Measurements from ENCODE around the gene TOR1B. TPM values are rescaled to one million over a fixed set of nuclear protein-coding genes. Genes with fewer than 3 reads are reported as not detected.
A peak's percentile ranks its signal among the peaks of the same experiment; 100 is the strongest.
"Not testable (repeated sequence)": the region's sequence is repeated elsewhere in the genome, so short reads cannot be mapped to it uniquely, and the experiment has no call there.

Gene TOR1B
- polyA plus RNA-seq, 1 donor from 2014 or later = 20.8 TPM

DNA sequence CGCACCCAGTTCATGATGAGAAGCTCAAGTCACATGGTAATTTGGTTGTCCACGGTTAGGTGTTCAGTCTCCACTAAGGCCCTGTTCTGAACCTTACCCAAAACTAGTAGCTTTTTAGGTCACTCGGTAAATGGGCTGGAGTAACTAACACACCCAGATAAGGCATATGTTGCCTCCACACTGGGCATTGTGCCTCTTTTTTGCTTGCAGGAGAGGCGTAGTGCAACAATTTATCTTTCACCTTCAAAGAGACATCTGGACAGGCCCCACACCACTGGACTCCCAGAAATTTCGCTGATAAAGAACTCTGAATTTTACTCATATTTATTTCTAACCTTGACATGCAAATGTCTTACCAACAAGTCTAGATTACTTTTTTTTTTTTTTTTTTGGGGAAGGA is 33.3 kb upstream of the TOR1B start:
- no peaks in the 10 kb centered on the region for H3K9me3 Mint-ChIP-seq
- no peaks in the 10 kb centered on the region for H3K4me1 Mint-ChIP-seq
- H3K27me3 Mint-ChIP-seq = peaks cover 6% of the 10 kb centered on the region
- H3K27ac Mint-ChIP-seq = no peak overlapping the region
- peaks cover 1% of the 10 kb centered on the region for H3K36me3 Mint-ChIP-seq
- no peak overlapping the region for H3K4me3 Mint-ChIP-seq

DNA sequence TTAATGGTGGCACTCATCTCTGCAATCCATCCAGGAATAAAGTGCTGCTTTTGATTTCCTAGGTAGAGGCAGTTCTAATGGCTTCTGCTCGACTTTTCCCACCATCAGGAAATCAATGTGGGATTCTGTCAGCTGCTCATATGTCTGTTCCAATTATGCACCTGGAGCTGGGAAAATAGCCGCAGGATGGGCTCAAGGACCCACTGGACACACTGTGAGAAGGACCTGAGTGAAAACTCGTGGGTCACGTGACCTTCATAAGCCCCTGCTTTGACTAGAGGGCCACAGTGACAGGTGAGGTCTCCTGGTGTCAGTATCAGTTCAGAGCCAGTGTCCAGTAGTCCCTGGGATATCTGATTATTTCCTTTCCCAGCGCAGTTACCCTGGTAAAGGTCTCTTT is 32.2 kb upstream of the TOR1B start:
- no peaks in the 10 kb centered on the region for H3K9me3 Mint-ChIP-seq
- no peaks in the 10 kb centered on the region for H3K4me1 Mint-ChIP-seq
- H3K27me3 Mint-ChIP-seq = peaks cover 10% of the 10 kb centered on the region
- H3K36me3 Mint-ChIP-seq = peaks cover 1% of the 10 kb centered on the region
- H3K4me3 Mint-ChIP-seq = no peak overlapping the region
- peak overlapping the region in 1 of 3 donors; percentile 75 for H3K27ac Mint-ChIP-seq

DNA sequence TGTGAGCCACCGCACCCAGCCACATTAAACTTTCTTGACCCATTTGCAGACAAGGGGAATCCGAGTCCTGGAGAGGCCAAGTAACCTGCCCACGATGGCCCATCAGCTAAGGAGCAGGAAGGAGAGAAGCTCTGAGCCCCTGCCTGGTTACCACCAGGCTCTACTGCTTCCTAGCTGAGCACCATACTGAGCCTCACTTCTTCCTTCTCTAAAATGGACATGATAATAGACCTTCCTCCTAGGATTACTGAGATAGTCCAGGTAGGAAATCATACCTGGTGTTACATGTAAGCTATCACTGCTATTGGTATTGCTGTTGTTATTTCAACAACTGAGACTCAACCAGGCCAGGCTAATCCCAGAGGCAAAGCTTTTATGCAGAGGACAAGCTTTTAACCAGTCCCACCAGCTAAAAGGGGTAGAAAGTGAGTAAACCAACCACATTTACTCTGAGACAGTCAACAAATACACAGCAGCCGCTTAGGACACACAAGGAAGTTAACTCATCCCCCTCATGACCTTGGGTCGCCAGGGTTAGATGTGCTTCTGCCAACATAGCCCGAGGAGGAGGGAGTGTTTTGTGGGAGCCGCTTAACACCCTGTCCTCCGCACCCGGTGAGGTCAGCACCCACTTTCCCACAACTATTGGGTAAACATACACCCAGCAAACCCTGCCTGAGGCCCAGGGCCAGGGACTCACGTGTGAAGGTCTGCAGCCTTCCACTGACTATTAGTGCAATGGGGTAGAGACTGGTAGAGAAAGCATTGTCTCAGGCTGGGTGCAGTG is 29.5 kb upstream of the TOR1B start:
- no peak overlapping the region for H3K4me3 Mint-ChIP-seq
- H3K36me3 Mint-ChIP-seq = no peaks in the 10 kb centered on the region
- peaks cover 21% of the 10 kb centered on the region for H3K27me3 Mint-ChIP-seq

DNA sequence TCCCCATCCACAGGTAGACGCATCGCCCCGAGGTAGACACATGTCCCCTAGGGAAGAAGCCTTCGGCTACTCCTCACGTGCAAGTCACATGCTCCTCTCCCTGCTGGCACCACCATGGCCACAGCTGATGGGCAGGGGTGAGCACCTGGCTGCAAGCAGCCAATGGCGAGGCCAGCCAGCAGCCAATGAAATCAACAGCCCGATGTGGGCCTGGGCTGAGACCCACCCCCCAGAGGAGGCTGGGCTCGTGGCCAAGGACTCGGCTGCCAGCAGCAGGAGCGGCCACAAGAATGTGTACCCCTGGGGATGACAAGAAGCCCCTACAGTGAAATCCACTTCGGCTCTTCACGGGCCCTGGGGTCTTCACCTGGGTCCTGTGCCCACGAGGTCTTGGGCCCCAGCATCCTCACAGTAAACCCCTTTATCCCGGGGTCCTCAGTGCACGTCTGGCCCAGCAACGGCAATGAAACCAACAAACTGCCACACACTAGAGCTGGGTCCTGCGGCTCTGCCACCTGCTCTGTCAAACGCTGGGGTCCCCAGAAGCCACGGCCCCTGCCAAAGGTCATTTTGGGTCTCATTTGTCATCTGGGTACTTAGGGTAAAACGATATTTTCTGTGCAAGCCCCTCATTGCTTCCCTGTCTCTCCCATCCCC is 28.1 kb upstream of the TOR1B start:
- H3K9me3 Mint-ChIP-seq = no peaks in the 10 kb centered on the region
- no peak overlapping the region for H3K27ac Mint-ChIP-seq
- peaks cover 0 to 2% (median 0%) of the 10 kb centered on the region in 3 donors for H3K4me1 Mint-ChIP-seq
- H3K4me3 Mint-ChIP-seq = peak overlapping the region in 1 of 4 donors; percentile 22
- no peaks in the 10 kb centered on the region for H3K36me3 Mint-ChIP-seq
- H3K27me3 Mint-ChIP-seq = peaks cover 21% of the 10 kb centered on the region

More for the DNA sequence above, 29.5 kb upstream of the TOR1B start:
- H3K4me1 Mint-ChIP-seq = peaks cover 0 to 2% (median 0%) of the 10 kb centered on the region in 3 donors
- H3K27ac Mint-ChIP-seq = no peak overlapping the region
- no peaks in the 10 kb centered on the region for H3K9me3 Mint-ChIP-seq

DNA sequence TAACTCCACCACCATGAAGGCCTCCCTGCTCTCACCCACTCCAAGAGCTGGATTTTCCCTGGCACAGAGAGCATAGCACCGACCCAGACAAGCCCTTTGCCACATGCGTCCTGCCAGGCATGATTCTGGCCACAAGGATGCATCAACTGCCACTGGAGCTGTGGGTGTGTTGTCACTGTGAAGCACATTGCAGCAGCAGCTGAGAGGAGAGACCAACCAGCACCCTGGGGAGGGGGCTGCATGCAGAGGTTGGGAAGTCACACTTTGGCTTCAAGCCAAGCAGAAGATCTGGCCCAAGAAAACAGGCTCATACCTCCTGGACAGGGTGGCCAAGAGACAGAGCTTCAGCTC is 27.6 kb upstream of the TOR1B start:
- Mint-ChIP-seq H3K27me3 (peaks cover 21% of the 10 kb centered on the region), H3K4me1 (peaks cover 0 to 2% (median 0%) of the 10 kb centered on the region in 3 donors), H3K36me3 (no peaks in the 10 kb centered on the region), H3K27ac (no peak overlapping the region), H3K4me3 (peak overlapping the region in 1 of 4 donors; percentile 22), H3K9me3 (no peaks in the 10 kb centered on the region)

DNA sequence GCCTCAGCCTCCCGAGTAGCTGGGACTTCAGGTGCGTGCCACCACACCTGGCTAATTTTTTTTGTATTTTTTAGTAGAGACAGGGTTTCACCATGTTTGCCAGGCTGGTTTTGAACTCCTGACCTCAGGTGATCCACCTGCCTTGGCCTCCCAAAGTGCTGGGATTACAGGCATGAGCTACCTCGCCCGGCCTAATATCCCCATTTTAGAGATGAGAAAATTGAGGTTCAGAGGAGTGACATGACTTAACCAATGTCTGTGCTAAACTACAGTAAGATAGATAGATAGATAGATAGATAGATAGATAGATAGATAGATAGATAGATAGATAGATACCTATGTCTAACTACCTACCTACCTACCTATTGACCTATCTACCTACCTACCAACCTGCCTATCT is 26.9 kb upstream of the TOR1B start:
- not testable (repeated sequence) for H3K9me3 Mint-ChIP-seq, H3K36me3 Mint-ChIP-seq, H3K4me1 Mint-ChIP-seq, H3K4me3 Mint-ChIP-seq, H3K27ac Mint-ChIP-seq
- H3K27me3 Mint-ChIP-seq = peaks cover 21% of the 10 kb centered on the region

DNA sequence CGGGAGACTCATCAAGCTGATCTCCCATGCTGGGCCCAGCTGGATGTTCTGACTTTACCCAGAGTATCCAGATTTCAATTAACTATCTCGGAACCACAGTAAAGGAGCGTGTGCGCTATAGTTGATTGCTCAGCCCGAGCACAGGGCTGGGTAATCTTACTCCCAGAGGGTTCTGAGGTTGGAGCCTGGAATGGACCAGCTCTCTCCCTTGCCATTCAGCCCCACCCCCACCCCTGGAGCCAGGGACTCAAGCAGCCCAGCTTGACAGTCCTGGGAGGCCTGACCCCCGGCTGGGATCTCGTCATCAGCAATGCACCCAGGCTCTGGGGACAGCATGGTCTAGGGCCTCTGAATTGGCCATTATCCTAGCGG is 26.4 kb upstream of the TOR1B start:
- Mint-ChIP-seq H3K36me3 (no peaks in the 10 kb centered on the region), H3K27me3 (peaks cover 21% of the 10 kb centered on the region), H3K4me1 (peaks cover 0 to 2% (median 0%) of the 10 kb centered on the region in 3 donors), H3K4me3 (no peak overlapping the region), H3K27ac (no peak overlapping the region), H3K9me3 (no peaks in the 10 kb centered on the region)

DNA sequence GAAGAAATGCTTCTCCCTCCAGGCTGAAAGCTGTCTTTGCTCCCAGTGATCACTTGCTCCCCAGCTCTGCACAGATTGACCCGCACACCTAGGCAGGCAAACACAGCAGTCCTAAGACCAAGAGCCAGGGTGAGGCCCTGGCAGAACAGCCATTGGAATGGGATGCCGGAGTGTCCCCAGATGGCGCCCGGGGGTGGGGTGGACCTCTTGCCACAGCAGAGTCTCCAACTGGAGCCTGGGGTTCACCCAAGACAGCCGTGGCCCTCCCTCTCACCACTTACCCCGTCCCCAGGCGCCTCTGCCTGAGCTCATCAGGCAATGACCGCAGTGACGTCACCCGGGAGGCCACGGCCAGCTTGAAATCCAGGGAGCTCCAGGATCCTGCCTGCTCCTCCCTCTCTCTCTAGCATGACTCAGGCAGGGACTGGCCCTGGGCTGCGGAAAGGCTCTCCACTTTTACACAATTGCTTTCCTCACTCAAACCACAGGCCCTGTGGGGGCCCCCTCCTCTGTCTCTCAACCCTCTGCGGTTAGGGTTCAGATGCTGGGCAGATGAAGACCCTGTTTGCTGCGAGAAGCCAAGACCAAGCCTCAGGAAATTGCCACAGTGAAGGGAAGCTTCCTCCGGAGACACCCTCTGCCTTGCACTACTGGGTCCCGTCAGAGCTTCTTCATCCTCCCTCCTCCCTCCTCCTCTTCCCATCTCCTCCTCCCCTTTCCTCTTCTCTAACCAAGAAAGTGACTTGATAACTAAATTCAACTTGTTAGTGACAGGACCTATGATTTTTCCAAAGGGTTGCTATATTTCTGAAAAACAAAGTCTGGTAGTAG is 25.8 kb upstream of the TOR1B start:
- H3K9me3 Mint-ChIP-seq = no peaks in the 10 kb centered on the region
- no peak overlapping the region for H3K4me3 Mint-ChIP-seq
- H3K27ac Mint-ChIP-seq = no peak overlapping the region
- no peaks in the 10 kb centered on the region for H3K36me3 Mint-ChIP-seq
- H3K4me1 Mint-ChIP-seq = peaks cover 0 to 2% (median 0%) of the 10 kb centered on the region in 3 donors
- H3K27me3 Mint-ChIP-seq = peaks cover 21% of the 10 kb centered on the region

DNA sequence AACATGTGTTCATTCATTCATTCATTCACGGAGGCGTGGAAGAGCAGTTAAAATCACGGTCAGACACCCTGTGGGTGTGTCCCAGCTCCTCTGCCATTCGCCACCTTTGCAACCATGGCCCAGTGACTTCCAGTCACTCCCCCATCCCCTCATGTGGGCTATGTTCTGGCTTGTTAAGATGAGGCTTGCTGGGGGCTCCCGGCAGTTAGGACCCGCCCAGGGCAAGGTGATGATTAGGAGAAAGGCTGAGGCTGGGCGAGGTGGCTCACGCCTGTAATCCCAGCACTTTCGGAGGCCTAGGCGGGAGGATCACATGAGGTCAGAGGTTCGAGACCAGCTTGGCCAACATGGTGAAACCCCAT is 25.2 kb upstream of the TOR1B start:
- no peaks in the 10 kb centered on the region for H3K9me3 Mint-ChIP-seq
- H3K27ac Mint-ChIP-seq = no peak overlapping the region
- H3K27me3 Mint-ChIP-seq = peaks cover 22% of the 10 kb centered on the region
- H3K36me3 Mint-ChIP-seq = no peaks in the 10 kb centered on the region
- no peak overlapping the region for H3K4me3 Mint-ChIP-seq
- peaks cover 0 to 2% (median 0%) of the 10 kb centered on the region in 3 donors for H3K4me1 Mint-ChIP-seq

DNA sequence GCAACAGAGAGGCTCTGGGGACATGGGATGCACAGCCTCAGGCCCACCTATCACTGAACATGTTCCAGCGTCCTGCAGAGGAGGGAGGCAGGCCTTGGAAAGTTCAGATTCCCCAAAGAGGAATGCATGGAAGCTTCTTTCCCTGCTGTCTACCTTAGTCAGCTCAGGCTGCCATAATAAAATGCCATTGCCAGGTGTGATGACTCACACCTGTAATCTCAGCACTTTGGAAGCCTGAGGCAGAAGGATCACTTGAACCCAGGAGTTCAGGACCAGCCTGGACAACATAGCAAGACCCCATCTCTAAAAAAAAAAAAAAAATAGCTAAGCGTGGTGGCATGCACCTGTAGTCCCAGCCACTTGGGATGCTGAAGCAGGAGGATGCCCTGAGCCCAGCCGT is 24.5 kb upstream of the TOR1B start:
- H3K27me3 Mint-ChIP-seq = peaks cover 20% of the 10 kb centered on the region
- H3K4me3 Mint-ChIP-seq = no peak overlapping the region
- no peaks in the 10 kb centered on the region for H3K36me3 Mint-ChIP-seq
- H3K27ac Mint-ChIP-seq = no peak overlapping the region
- no peaks in the 10 kb centered on the region for H3K9me3 Mint-ChIP-seq
- peaks cover 0 to 2% (median 0%) of the 10 kb centered on the region in 3 donors for H3K4me1 Mint-ChIP-seq

DNA sequence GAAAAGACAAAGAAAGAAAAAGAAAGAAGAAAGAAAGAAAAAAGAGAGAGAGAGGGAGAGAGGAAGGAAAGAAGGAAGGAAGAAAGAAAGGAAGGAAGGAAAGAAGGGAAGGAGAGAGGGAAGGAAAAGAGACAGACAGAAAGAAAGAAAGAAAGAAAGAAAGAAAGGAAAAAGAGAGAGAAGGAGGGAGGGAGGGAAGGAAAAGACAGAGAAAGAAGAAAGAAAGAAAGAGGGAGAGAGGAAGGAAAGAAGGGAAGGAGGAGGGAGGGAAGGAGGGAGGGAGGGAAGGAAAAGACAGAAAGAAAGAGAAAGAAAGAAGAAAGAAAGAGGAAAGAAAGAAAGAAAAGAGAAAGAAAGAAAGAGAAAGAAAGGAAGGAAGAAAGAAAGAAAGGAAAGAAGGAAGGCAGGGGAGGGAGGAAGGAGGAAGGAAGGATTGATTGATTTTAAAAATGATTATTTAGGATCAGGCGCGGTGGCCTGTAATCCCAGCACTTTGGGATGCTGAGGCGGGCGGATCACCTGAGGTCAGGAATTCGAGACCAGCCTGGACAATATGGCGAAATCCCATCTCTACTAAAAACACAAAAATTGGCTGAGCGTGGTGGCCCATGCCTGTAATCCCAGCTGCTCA is 23.3 kb upstream of the TOR1B start:
- Mint-ChIP-seq H3K36me3 (no peaks in the 10 kb centered on the region), H3K4me3 (no peak overlapping the region), H3K9me3 (no peaks in the 10 kb centered on the region), H3K27me3 (peaks cover 23% of the 10 kb centered on the region), H3K27ac (no peak overlapping the region), H3K4me1 (peaks cover 0 to 3% (median 2%) of the 10 kb centered on the region in 3 donors)

DNA sequence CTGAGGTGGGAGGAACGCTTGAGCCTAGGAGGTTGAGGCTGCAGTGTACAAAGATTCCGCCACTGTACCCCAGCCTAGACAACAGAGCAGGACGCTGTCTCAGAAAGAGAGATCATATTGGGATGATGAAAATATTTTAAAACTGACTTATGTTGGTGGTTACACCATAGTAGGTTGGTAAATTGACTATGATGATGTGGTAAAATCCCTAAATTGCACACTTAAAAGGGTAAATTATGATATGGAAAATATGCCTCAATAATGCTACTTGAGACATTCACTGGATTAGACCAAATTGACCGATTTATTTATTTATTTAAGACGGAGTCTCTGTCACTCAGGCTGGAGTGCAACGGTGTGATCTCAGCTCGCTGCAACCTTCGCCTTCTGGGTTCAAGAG is 21.9 kb upstream of the TOR1B start:
- H3K9me3 Mint-ChIP-seq = no peaks in the 10 kb centered on the region
- H3K27ac Mint-ChIP-seq = no peak overlapping the region
- H3K4me3 Mint-ChIP-seq = no peak overlapping the region
- H3K4me1 Mint-ChIP-seq = peaks cover 0 to 3% (median 2%) of the 10 kb centered on the region in 3 donors
- no peaks in the 10 kb centered on the region for H3K36me3 Mint-ChIP-seq
- peaks cover 18% of the 10 kb centered on the region for H3K27me3 Mint-ChIP-seq

DNA sequence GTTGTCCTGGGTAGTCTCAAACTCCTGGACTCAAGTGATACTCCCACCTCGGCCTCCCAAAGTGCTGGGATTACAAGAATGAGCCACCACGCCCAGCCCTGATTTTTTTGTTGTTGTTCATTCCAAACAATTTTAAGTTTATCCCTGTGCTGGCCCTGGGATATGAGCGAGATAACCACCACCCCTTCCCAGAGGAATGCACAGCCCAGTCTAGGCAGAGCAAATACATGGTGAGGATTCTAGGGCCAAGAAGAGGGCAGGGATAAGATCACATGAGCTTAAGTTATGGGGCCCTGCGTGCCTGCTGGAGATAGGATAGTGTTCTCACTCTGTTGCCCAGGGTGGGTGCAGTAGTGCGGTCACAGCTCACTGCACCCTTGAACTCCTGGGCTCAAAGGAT is 21.0 kb upstream of the TOR1B start:
- Mint-ChIP-seq H3K27ac (no peak overlapping the region), H3K4me1 (peaks cover 0 to 3% (median 2%) of the 10 kb centered on the region in 3 donors), H3K36me3 (no peaks in the 10 kb centered on the region), H3K9me3 (no peaks in the 10 kb centered on the region), H3K27me3 (peaks cover 11% of the 10 kb centered on the region), H3K4me3 (no peak overlapping the region)

DNA sequence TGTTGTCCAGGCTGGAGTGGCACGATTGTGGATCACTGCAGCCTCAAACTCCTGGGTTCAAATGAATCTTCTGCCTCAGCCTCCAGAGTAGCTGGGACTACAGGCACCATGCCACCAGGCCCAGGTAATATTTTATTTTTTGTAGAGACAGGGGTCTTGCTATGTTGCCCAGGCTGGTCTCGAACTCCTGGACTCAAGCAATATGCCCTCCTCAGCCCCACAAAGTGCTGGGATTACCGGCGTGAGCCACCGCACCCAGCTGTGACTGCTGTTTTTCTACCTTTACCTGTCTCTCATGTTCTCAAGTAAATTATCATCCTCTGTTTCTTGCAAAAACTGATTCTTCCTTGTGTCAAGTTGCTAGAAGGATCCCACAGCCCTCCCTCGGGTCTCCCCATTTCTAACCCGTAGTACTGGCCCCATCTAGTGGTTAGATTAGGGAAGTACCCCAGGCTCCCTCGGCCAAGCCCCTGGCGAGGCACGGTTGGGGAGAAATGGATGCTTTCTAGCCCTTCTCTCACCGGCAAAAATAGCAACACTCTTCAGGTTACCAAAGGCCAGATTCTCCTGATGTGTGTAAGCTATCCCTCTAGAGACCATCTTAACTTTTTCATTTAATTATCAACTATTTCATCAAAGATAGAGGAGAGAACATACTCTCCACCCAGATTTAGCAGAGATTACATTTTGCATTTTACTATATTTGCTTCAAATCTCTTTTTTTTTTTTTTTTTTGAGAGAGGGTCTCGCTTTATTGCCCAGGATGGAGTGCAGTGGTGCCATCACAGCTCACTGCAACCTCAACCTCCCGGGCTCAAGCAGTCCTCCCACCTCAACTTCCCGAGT is 19.2 kb upstream of the TOR1B start:
- no peak overlapping the region for H3K27ac Mint-ChIP-seq
- H3K4me3 Mint-ChIP-seq = no peak overlapping the region

More for the DNA sequence above, 19.2 kb upstream of the TOR1B start:
- H3K36me3 Mint-ChIP-seq = no peaks in the 10 kb centered on the region
- peaks cover 6% of the 10 kb centered on the region for H3K27me3 Mint-ChIP-seq
- H3K9me3 Mint-ChIP-seq = no peaks in the 10 kb centered on the region
- H3K4me1 Mint-ChIP-seq = peaks cover 0 to 3% (median 0%) of the 10 kb centered on the region in 3 donors

All from IgD-negative memory B cell (primary cell).